Epithelial cell of proximal tubule (primary cell): ENCODE data around the gene TLE3. TPM values are rescaled to one million over a fixed set of nuclear protein-coding genes. Genes with fewer than 3 reads are reported as not detected.

Source experiments
- DNase-seq: peaks from one replicate; pipeline ENCODE4 v3.0.0-alpha.2; 2011; ENCODE audit warnings: low read depth
- H3K4me3 ChIP-seq: 2 replicates; pipeline ENCODE4 v1.5.1; 2011; ENCODE audit warnings: low read depth, mild to moderate bottlenecking, low read length
- total RNA-seq: library from RNA; depleted of rRNA; stranded (reverse); fragments of >200 nt; gene quantifications from 2 replicates; pipeline ENCODE4 v1.2.3, GENCODE V29; 2015
- TF ChIP-seq, protein P1 (sequence below): conservative IDR thresholded peaks from 2 replicates; pipeline ENCODE4 v1.5.1; 2012; ENCODE audit warnings: low read depth, mild to moderate bottlenecking, low read length

The TLE3 gene
- total RNA-seq, 1 donor from 2014 or later, result 34.8 TPM

DNA sequence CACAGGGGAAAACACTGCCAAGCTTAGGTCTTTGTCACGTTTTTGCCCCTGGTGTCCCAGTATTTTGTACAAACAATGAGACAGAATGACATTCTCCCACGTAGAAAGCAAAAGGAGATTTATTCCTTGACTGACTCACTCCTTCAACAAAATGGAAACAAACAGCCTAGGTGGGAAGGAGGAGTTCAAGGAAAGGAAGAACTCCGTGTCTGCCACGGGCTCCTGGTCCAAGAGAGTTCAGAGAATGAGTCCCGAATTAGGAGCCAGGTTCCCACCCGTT, 8.1 kb downstream of the TLE3 start:
- no peak overlapping the region for H3K4me3 ChIP-seq
- DNase-seq, result no peak
- TF ChIP-seq, protein P1, sequence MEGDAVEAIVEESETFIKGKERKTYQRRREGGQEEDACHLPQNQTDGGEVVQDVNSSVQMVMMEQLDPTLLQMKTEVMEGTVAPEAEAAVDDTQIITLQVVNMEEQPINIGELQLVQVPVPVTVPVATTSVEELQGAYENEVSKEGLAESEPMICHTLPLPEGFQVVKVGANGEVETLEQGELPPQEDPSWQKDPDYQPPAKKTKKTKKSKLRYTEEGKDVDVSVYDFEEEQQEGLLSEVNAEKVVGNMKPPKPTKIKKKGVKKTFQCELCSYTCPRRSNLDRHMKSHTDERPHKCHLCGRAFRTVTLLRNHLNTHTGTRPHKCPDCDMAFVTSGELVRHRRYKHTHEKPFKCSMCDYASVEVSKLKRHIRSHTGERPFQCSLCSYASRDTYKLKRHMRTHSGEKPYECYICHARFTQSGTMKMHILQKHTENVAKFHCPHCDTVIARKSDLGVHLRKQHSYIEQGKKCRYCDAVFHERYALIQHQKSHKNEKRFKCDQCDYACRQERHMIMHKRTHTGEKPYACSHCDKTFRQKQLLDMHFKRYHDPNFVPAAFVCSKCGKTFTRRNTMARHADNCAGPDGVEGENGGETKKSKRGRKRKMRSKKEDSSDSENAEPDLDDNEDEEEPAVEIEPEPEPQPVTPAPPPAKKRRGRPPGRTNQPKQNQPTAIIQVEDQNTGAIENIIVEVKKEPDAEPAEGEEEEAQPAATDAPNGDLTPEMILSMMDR, result no peak

DNA sequence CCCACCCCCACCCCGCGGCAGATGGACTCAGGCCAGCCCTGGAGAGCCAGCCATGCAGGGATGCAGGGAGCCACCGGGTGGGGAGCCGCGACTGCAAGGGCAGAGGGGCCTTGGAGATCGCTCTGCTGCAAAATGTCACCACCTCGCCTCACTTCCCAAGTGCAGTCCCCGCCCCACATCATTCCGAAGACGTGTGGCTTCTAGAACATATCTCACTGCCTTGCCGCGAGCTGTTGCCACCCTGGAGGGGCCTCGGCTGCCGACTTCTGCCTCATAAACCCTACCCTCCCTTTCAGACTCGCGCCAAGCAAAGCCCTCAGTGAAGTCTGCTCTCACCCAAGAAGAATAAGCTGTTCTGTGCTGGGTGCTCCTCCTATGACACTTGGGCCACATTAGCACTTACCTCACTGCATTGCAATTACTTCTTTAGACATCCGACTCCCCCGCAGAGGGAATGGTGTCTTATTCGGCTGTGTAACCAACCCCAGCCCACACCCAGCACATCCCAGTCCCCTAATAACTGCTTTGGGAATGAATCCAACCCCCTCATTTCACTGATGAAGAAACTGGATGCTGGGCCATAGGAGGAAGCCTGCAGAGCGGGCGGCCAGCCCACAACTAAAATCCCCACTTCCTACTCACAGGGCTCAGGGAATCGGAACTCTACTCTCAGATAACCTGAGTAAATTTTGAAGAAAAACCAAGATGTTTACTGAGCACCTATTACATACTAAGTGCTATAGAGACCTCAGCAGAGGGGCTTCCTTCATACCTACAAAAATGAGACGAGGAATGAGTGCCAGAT, 8.6 kb downstream of the TLE3 start:
- TF ChIP-seq, protein P1, result no peak
- no peak overlapping the region for H3K4me3 ChIP-seq
- no peak for DNase-seq

DNA sequence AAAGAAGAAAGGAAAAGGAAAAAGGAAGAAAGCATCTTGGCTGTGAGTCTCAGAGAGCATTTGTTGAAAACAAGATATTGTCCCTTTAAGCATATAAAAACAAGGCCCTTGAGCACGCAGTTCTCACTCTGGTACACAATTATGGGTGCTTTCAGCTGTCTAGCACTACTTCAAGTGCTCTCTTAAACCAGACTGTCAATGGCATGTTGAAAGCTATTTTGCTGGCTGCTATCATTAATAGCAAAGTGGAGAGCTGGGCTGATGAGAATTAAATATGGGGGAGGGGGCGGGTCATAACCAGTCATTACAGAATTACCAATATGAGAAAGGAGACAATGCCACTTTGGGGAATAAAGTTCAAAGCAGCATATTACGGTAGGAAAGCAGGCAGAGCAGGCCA, 9.3 kb downstream of the TLE3 start:
- TF ChIP-seq, protein P1, result no peak
- no peak overlapping the region for H3K4me3 ChIP-seq
- no peak for DNase-seq

DNA sequence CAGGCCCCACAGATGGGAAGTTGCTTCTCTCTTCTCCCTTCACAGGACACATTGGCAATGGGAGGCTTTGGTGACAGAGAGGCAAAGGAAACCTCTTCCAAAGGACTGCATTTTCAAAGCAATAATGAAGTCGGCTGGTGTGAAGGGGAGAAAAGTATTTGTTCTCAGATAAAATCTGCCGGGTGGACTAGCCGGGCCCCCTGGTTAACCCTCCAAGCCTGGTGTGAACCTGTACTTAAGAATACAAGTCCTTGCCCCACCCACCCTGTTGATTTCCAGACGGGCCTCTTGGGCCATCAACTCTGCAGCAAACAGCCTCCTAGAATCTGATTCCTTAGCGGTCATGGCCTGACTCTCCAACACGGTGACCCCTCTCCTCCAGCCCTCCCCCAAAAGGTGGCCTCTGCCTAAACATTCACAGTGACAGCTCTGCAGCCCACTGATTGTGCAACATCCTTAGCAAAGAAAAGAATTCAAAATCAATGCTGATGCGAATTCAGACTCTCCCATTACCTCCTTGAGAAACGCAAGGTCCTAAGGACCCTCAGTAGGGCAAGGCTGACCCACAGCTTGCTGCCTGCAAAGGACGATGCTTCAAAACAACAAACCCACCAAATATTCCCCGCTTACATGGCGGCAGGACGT, 9.9 kb downstream of the TLE3 start:
- H3K4me3 ChIP-seq, result no peak overlapping the region
- TF ChIP-seq, protein P1, result no peak
- no peak for DNase-seq

DNA sequence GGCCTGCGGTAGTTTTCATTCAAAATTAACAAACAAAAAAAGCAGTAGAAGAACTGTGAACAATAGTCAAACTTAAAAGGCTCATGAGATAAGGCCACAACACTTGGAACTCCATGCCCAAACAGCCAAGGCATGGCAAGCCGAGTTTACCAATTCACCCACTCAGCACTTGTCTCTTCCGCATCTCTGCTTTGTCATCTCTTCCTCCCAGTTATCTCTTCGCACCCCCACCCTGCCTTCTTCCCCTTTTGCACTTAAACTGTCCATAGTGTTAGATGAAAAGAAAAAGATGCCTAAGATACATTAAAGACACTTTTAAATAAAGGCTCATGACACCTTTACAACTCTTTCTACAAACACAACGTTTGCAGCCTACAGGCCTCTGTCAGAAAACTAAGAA, 11.1 kb downstream of the TLE3 start:
- H3K4me3 ChIP-seq, result no peak overlapping the region
- DNase-seq, result no peak
- TF ChIP-seq, protein P1, result no peak

DNA sequence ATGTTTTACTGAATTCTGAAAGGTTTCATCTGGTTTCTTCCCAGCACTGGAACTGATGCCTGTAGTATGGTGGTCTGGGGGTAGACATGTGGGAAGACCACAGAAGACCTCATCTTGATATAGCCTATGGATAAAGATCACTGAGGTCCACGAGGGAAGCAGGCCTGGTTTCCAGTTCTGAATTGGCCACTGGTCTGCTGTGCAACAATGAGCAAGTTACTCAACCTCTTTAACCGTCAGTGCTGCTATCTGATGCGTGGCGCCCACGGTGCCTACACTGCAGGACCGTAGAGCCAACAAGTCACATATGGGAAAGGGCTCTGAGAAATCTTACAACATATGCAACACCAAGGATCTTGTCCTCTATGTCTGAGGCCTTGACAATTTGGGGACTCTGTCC, 13.3 kb downstream of the TLE3 start:
- DNase-seq, result no peak
- no peak overlapping the region for H3K4me3 ChIP-seq
- TF ChIP-seq, protein P1, result no peak

DNA sequence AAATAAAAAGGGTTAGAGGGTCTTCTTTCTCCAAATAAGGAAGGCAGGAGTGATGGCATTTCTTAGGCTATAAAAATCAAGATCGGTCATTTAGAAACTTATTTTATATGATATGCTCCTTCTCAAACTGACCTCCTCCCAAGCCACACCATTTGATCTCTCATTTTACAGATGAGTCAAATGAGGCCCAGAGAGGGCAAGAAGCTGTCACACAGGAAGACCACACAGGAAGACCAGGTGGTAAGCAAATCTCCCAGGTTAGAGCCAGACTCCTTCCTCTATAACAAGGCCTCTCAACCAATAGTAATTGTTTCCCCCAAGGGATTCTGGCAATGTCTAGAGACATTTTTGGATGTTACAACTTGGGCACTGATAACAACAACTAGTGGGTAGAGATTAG, 13.8 kb downstream of the TLE3 start:
- DNase-seq, result no peak
- TF ChIP-seq, protein P1, result no peak
- H3K4me3 ChIP-seq, result no peak overlapping the region
